ENCODE measurements around the gene ZNF423. TPM values are rescaled to one million over a fixed set of nuclear protein-coding genes. Genes with fewer than 3 reads are reported as not detected.

ZNF423 gene
- total RNA-seq, 3 donors from 2014 or later (not counting 1 experiment from before 2014, with no cell fraction given) = not detected

DNA sequence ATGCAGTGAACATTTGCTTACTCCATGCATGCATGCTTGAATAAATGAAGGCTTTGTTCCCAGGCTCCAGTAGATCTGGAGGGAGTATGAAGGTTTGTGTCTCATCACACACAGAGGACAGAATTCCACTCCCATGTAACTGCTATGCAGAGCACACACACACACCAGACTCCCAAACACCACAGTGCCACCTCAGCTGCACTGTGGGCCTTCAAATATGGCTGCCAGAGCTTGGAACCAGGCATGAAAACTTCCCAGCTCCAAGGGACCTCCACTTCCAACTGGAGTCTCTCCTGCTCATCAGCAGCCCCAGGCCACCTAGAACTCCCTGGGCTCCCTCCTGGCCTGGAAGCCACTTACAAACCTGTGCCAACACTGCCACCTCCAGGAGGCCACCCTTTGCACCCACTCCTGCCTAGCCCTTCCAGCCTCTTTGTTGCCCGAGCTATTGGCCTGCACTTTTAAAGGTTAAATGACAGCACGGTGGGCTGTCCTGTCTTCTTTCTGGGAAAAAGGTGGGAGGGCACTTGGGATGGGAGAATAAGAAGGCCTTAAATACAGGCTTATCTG, 151.2 kb downstream of the ZNF423 start:
- intact Hi-C loops (cut with micrococcal nuclease) = no loop called here
- no peaks in the 10 kb centered on the region for H3K4me1 Mint-ChIP-seq
- no peaks in the 10 kb centered on the region for H3K9me3 Mint-ChIP-seq
- no peak overlapping the region for H3K4me3 Mint-ChIP-seq
- Histone ChIP-seq H3K4me3 (ENCODE audit: low read length) (no peak overlapping the region), H3K4me1 (ENCODE audit: control insufficient read depth, insufficient read depth, low read length) (no peaks in the 10 kb centered on the region), H3K36me3 (ENCODE audit: control insufficient read depth, insufficient read depth, low read length) (no peaks in the 10 kb centered on the region), H3K9me3 (ENCODE audit: control insufficient read depth, insufficient read depth, low read length) (peaks cover 3% of the 10 kb centered on the region), H3K27me3 (ENCODE audit: control insufficient read depth, insufficient read depth, low read length) (no peaks in the 10 kb centered on the region), H3K27ac (ENCODE audit: low read length) (no peak overlapping the region)
- H3K36me3 Mint-ChIP-seq = no peaks in the 10 kb centered on the region
- ATAC-seq (no peak), DNase-seq (no peak)
- H3K27ac Mint-ChIP-seq = no peak overlapping the region
- peaks cover 6 to 9% of the 10 kb centered on the region in 2 donors for H3K27me3 Mint-ChIP-seq (ENCODE audit: low read depth in 2 of 2)
- 97% methylated on average over 2 of the region's 2 CpGs for WGBS (ENCODE audit: insufficient coverage)
- TF ChIP-seq, protein P1, sequence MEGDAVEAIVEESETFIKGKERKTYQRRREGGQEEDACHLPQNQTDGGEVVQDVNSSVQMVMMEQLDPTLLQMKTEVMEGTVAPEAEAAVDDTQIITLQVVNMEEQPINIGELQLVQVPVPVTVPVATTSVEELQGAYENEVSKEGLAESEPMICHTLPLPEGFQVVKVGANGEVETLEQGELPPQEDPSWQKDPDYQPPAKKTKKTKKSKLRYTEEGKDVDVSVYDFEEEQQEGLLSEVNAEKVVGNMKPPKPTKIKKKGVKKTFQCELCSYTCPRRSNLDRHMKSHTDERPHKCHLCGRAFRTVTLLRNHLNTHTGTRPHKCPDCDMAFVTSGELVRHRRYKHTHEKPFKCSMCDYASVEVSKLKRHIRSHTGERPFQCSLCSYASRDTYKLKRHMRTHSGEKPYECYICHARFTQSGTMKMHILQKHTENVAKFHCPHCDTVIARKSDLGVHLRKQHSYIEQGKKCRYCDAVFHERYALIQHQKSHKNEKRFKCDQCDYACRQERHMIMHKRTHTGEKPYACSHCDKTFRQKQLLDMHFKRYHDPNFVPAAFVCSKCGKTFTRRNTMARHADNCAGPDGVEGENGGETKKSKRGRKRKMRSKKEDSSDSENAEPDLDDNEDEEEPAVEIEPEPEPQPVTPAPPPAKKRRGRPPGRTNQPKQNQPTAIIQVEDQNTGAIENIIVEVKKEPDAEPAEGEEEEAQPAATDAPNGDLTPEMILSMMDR (IDR thresholded peaks at IDR 0.05) = no peak

DNA sequence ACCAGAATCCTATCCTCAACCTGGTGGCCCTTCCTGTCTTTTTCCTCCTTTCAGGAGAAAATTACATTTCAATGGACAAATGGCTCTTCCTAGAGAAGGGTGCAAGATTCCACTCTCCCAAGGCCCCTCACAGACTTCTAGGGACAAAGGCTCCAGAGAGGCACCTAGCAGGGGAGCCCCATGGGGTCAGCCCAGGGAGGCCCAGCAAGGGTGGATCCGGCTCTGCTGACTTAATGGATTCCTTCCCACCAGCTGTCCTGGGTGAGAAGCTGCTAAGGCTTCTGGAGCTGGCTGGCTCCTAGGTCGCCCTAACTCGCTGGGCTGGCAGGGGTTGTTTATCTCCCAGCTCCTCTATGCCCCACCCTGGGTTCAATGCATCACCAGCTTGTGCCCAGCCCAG, 152.4 kb downstream of the ZNF423 start:
- TF ChIP-seq, protein P1 (IDR thresholded peaks at IDR 0.05) = no peak
- no peaks in the 10 kb centered on the region for H3K9me3 Mint-ChIP-seq
- H3K4me3 Mint-ChIP-seq = no peak overlapping the region
- ATAC-seq = no peak
- no peaks in the 10 kb centered on the region for H3K36me3 ChIP-seq (ENCODE audit: control insufficient read depth, insufficient read depth, low read length)
- no peak overlapping the region for H3K4me3 ChIP-seq (ENCODE audit: low read length)
- WGBS (ENCODE audit: insufficient coverage) = 77% methylated on average over 3 of the region's 3 CpGs
- no peak for DNase-seq
- H3K27me3 Mint-ChIP-seq (ENCODE audit: low read depth in 2 of 2) = peaks cover 14 to 18% of the 10 kb centered on the region in 2 donors
- peaks cover 3% of the 10 kb centered on the region for H3K9me3 ChIP-seq (ENCODE audit: control insufficient read depth, insufficient read depth, low read length)
- H3K4me1 ChIP-seq (ENCODE audit: control insufficient read depth, insufficient read depth, low read length) = no peaks in the 10 kb centered on the region
- no peak overlapping the region for H3K27ac Mint-ChIP-seq
- H3K27ac ChIP-seq (ENCODE audit: low read length) = no peak overlapping the region
- no peaks in the 10 kb centered on the region for H3K27me3 ChIP-seq (ENCODE audit: control insufficient read depth, insufficient read depth, low read length)
- H3K36me3 Mint-ChIP-seq = no peaks in the 10 kb centered on the region
- H3K4me1 Mint-ChIP-seq = no peaks in the 10 kb centered on the region
- intact Hi-C loops (cut with micrococcal nuclease) = no loop called here

DNA sequence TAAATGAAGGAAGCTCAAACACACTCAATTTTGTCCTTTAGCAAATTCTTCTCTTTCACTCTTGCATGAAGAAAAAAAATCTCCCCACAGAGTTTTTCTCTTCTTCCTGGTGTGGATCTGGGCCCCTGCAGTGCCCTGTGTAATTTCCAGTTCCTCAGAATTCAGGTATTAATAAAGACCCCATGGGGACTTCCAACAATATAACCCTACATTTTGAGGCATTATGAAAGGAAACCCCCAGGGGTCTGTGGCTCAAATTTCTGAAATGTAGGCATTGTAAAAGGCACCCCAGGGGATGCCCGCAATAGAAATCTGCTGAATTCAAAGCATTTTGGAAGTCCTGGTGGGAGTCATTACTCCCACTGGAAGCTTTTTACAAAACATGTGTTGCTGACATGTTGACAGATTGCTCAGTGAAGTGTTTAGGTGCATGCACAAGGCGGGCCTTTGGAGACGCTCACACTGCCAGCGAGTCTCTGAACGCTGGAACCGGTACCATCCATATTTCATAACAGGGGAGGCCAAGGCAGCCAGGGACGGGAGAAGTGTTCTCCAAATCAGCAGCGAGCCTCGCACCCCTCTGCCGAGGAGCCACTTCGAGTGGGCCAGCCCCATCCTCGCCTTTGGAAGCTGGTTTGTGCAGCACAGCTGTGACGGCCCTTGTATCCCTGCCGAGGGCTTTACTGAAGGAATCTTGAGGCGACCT, 154.0 kb downstream of the ZNF423 start:
- WGBS (ENCODE audit: insufficient coverage) = 83% methylated on average over 15 of the region's 15 CpGs
- intact Hi-C loops (cut with micrococcal nuclease) = no loop called here
- H3K4me1 Mint-ChIP-seq = no peaks in the 10 kb centered on the region

More for the DNA sequence above, 154.0 kb downstream of the ZNF423 start:
- Histone ChIP-seq H3K36me3 (ENCODE audit: control insufficient read depth, insufficient read depth, low read length) (no peaks in the 10 kb centered on the region), H3K27ac (ENCODE audit: low read length) (no peak overlapping the region), H3K27me3 (ENCODE audit: control insufficient read depth, insufficient read depth, low read length) (no peaks in the 10 kb centered on the region), H3K9me3 (ENCODE audit: control insufficient read depth, insufficient read depth, low read length) (peaks cover 3% of the 10 kb centered on the region), H3K4me3 (ENCODE audit: low read length) (no peak overlapping the region), H3K4me1 (ENCODE audit: control insufficient read depth, insufficient read depth, low read length) (no peaks in the 10 kb centered on the region)
- no peaks in the 10 kb centered on the region for H3K9me3 Mint-ChIP-seq
- H3K4me3 Mint-ChIP-seq = no peak overlapping the region
- H3K27ac Mint-ChIP-seq = no peak overlapping the region
- H3K27me3 Mint-ChIP-seq (ENCODE audit: low read depth in 2 of 2) = peaks cover 19 to 23% of the 10 kb centered on the region in 2 donors
- ATAC-seq = no peak
- TF ChIP-seq, protein P1 (IDR thresholded peaks at IDR 0.05) = no peak
- H3K36me3 Mint-ChIP-seq = no peaks in the 10 kb centered on the region
- DNase-seq = no peak
